NCI-H2196 treated with DMSO at 0.1 percent for 48 hours (cell line): ENCODE data around the gene FBRSL1.

ENCODE experiments used
- DNase-seq: peaks from one replicate; lab custom pipeline; 2025; ENCODE audit not compliant: unreplicated experiment; lab: John Stamatoyannopoulos, UW

FBRSL1 gene

GRCh38 chr12:132537836-132538662 lies 48.1 kb downstream of the FBRSL1 start:
- no peak for DNase-seq

GRCh38 chr12:132538663-132538990 lies 48.7 kb downstream of the FBRSL1 start:
- DNase-seq, result no peak

GRCh38 chr12:132539016-132539773 lies 49.2 kb downstream of the FBRSL1 start:
- DNase-seq, result no peak

GRCh38 chr12:132540436-132540835 lies 50.5 kb downstream of the FBRSL1 start:
- DNase-seq, result no peak

GRCh38 chr12:132541200-132541599 lies 51.2 kb downstream of the FBRSL1 start:
- no peak for DNase-seq

- DNase-seq, result no peak
Measured at GRCh38 chr12:132541996-132542395, 52.0 kb downstream of the FBRSL1 start.

GRCh38 chr12:132542661-132543060 lies 52.7 kb downstream of the FBRSL1 start:
- no peak for DNase-seq

GRCh38 chr12:132543298-132544079 lies 53.5 kb downstream of the FBRSL1 start:
- no peak for DNase-seq

- no peak for DNase-seq
Measured at GRCh38 chr12:132544080-132544397, 54.1 kb downstream of the FBRSL1 start.

- no peak for DNase-seq
Measured at GRCh38 chr12:132544498-132544897, 54.5 kb downstream of the FBRSL1 start.

GRCh38 chr12:132545164-132545953 lies 55.4 kb downstream of the FBRSL1 start:
- DNase-seq, result no peak

GRCh38 chr12:132545955-132546354 lies 56.0 kb downstream of the FBRSL1 start:
- no peak for DNase-seq

- no peak for DNase-seq
Measured at GRCh38 chr12:132546647-132547046, 56.7 kb downstream of the FBRSL1 start.

GRCh38 chr12:132547205-132547740 lies 57.3 kb downstream of the FBRSL1 start:
- no peak for DNase-seq

GRCh38 chr12:132548430-132549058 lies 58.6 kb downstream of the FBRSL1 start:
- no peak for DNase-seq

- DNase-seq, result no peak
Measured at GRCh38 chr12:132549059-132549458, 59.1 kb downstream of the FBRSL1 start.

- DNase-seq, result no peak
Measured at GRCh38 chr12:132550014-132550802, 60.3 kb downstream of the FBRSL1 start.

- no peak for DNase-seq
Measured at GRCh38 chr12:132550830-132551640, 61.1 kb downstream of the FBRSL1 start.

GRCh38 chr12:132551641-132552031 lies 61.7 kb downstream of the FBRSL1 start:
- no peak for DNase-seq
